ENCODE data around the gene TTC21B.

TTC21B gene

GRCh38 chr2:165924946-165925345 is 28.6 kb downstream of the TTC21B start:
- H3K27ac Mint-ChIP-seq, result no peak overlapping the region
- no peak for DNase-seq
- no peaks in the 10 kb centered on the region for H3K9me3 Mint-ChIP-seq
- H3K4me3 Mint-ChIP-seq, result no peak overlapping the region
- no peaks in the 10 kb centered on the region for H3K4me1 Mint-ChIP-seq
- peaks cover 52% of the 10 kb centered on the region for H3K36me3 Mint-ChIP-seq (ENCODE audit: low read depth)
- no peak for TF ChIP-seq CTCF (IDR thresholded peaks at IDR 0.05)
- no peaks in the 10 kb centered on the region for H3K27me3 Mint-ChIP-seq (ENCODE audit: low read depth, poor library complexity)

- Mint-ChIP-seq H3K9me3 (no peaks in the 10 kb centered on the region), H3K27ac (no peak overlapping the region), H3K4me3 (no peak overlapping the region), H3K27me3 (ENCODE audit: low read depth, poor library complexity) (no peaks in the 10 kb centered on the region), H3K36me3 (ENCODE audit: low read depth) (peaks cover 49% of the 10 kb centered on the region), H3K4me1 (no peaks in the 10 kb centered on the region)
- TF ChIP-seq CTCF (IDR thresholded peaks at IDR 0.05), result no peak
- no peak for DNase-seq
These were observed 32.8 kb downstream of the TTC21B start for GRCh38 chr2:165920748-165921147.

- H3K4me3 Mint-ChIP-seq, result no peak overlapping the region
- no peak overlapping the region for H3K27ac Mint-ChIP-seq
- peaks cover 62% of the 10 kb centered on the region for H3K36me3 Mint-ChIP-seq (ENCODE audit: low read depth)
- no peaks in the 10 kb centered on the region for H3K27me3 Mint-ChIP-seq (ENCODE audit: low read depth, poor library complexity)
- TF ChIP-seq CTCF (IDR thresholded peaks at IDR 0.05), result no peak
- H3K4me1 Mint-ChIP-seq, result no peaks in the 10 kb centered on the region
- no peaks in the 10 kb centered on the region for H3K9me3 Mint-ChIP-seq
- DNase-seq, result no peak
These were observed 39.9 kb downstream of the TTC21B start for GRCh38 chr2:165913636-165914035.

GRCh38 chr2:165911981-165912380 is 41.6 kb downstream of the TTC21B start:
- H3K4me3 Mint-ChIP-seq, result no peak overlapping the region
- TF ChIP-seq CTCF (IDR thresholded peaks at IDR 0.05), result no peak
- peak overlapping the region; percentile 39 for H3K27ac Mint-ChIP-seq
- no peaks in the 10 kb centered on the region for H3K9me3 Mint-ChIP-seq
- peaks cover 61% of the 10 kb centered on the region for H3K36me3 Mint-ChIP-seq (ENCODE audit: low read depth)
- no peaks in the 10 kb centered on the region for H3K27me3 Mint-ChIP-seq (ENCODE audit: low read depth, poor library complexity)
- DNase-seq, result no peak
- H3K4me1 Mint-ChIP-seq, result no peaks in the 10 kb centered on the region

GRCh38 chr2:165911231-165911630 is 42.3 kb downstream of the TTC21B start:
- no peak for DNase-seq
- Mint-ChIP-seq H3K9me3 (no peaks in the 10 kb centered on the region), H3K27me3 (ENCODE audit: low read depth, poor library complexity) (no peaks in the 10 kb centered on the region), H3K36me3 (ENCODE audit: low read depth) (peaks cover 56% of the 10 kb centered on the region), H3K4me3 (no peak overlapping the region), H3K4me1 (no peaks in the 10 kb centered on the region), H3K27ac (no peak overlapping the region)
- no peak for TF ChIP-seq CTCF (IDR thresholded peaks at IDR 0.05)

GRCh38 chr2:165909466-165909865 is 44.1 kb downstream of the TTC21B start:
- DNase-seq, result no peak
- Mint-ChIP-seq H3K9me3 (no peaks in the 10 kb centered on the region), H3K27me3 (ENCODE audit: low read depth, poor library complexity) (no peaks in the 10 kb centered on the region), H3K27ac (no peak overlapping the region), H3K4me3 (no peak overlapping the region), H3K4me1 (no peaks in the 10 kb centered on the region), H3K36me3 (ENCODE audit: low read depth) (peaks cover 67% of the 10 kb centered on the region)
- TF ChIP-seq CTCF (IDR thresholded peaks at IDR 0.05), result no peak

Measured in nephron progenitor cell (in vitro differentiated cells).